ENCODE results near the gene TNF.

Gene TNF

DNA sequence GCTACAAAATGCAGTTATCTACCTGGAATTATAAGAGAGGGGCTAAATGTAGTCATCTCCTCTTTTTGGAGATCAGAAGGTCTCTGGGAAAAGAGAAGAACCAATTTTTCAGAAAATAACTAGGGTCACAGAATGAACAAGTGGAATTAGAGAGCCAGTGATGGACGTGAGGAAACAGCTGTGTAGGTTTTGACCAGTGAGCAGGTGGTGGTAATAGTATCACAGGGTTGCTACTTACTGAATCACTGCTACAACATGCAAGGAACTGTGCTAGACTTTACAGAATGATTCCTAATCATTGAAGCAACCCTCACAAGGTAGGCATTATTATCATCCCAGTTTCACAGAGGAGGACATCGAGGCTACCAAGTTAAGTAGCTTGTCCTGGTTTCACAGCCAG, 30.7 kb upstream of the TNF start:
- no peak for DNase-seq

DNA sequence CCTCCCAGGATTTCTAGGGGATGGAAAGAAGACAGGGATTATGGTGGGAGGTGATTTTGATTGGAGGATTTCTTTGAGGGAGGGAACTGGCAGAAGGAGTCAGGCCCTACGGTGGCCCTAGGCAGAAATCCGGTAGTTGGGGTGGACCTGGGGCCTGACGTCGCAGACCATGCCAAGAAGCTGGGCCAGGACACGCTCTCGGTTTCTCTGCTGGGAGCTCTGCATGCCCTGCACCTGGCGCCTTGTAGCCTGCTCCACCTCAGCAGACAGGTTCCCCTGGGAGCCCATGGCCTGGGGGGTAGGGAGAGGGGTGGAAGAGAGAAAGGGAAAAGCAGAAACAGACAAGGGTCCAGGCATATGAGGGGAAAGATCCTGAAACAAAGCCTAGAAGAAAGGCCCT, 30.1 kb upstream of the TNF start:
- no peak for DNase-seq

DNA sequence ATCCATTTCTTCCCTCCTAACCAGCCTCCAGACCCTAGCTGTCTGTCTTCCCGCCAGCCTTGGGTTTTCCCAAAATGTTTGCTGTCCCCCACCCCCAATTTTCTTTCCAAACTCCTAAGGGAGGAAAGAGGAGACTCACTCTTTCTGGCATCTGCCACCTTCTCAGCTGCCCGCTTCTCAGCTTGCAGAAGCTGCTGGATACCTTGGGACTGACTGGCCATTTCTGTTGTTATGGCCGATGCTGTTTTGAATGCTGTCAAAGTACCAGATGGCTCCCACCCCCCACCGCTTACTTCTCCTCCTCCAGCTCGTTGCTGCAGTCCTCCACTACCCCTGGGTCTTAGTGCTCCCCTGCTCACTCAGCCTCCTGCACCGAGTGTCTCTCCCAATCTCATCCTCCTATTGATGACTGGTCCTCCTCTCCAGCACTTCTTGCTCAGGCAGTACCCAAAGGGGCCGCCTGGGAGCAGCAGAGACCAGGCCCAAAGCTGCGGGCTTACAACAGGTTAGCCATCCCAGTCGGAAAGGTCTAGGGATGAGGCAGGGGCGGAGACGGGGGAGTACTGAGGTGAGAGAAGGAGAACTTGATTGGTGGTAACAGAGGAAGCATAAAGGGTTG, 28.9 kb upstream of the TNF start, which contains the start of gene ATP6V1G2:
Gene ATP6V1G2 (minus strand): TSS at position 270 of the 619 bp plus-strand sequence. CDS start 49 bp downstream, at position 221.
- peak; percentile 52 to 90 (median 78) for DNase-seq

DNA sequence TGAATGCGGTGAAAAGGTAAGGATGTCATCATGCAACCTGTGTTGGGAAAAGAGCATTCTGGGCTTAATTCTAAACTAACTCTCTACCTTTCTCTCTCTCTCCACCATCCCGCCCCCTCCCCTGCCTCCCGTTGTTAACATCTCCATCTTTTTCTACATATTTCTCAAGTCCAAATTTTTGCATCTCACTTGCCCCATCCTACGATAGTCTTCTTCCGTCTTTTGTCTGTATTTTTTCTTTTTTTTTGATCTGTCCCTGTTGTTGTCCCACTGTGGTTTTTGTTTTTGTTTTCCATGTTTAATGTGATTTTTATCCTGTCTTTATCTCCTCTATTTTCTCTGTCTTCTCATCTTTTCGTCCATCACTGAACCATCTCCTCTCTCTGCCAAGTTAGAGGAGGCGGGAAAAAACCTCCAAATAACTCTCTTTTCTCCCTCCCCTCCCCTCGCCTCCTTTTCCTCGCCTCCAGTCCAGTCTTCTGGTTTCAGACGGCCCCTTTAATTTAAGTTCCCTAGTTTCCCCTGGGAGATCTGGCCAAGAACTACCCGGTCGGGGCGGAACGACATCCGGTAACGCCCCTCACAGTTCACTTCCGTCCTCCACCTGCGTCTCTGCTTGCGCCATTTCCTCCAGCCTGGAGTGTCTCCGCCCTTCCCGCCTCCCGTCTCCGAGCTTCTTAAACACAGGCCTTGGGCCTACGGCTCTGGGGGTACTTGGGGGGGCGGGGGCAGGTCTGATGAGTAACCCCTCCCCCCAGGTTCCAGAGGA, 28.2 kb upstream of the TNF start, which contains the start of gene NFKBIL1:
Gene NFKBIL1 (plus strand): TSS at position 651 of the 769 bp plus-strand sequence. CDS start 87 bp downstream, at position 738.
- DNase-seq: peak; percentile 63 to 97 (median 85)

DNA sequence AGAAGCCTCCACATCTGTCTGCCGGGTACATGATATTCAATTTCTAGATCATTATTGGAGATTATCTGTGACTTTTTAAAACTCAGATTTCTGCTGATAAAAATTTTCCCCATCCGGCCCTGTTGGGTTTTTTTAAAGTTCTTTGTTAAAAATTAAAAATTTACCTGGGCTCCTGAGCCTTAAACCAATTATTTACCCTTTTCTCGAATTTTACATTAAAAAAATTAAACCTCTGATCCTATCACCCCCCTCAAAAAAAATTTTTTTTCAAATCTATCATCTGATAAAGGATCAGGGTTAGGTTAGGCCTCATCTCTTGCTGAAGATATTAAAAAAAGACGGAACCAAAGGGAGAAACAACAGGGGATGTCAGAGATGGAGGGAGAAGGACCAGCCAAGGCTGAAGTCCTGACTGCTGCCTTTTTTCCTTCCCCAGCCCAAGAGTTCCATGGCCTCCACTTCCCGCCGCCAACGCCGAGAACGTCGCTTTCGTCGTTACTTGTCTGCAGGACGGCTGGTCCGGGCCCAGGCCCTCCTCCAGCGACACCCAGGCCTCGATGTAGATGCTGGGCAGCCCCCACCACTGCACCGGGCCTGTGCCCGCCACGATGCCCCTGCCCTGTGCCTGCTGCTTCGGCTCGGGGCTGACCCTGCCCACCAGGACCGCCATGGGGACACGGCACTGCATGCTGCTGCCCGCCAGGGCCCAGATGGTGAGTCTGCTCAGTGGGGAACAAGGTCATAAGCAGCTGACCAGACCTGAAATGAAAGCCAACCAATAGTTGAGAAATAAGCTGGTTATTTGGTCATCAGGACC, 27.4 kb upstream of the TNF start:
- no peak for DNase-seq

DNA sequence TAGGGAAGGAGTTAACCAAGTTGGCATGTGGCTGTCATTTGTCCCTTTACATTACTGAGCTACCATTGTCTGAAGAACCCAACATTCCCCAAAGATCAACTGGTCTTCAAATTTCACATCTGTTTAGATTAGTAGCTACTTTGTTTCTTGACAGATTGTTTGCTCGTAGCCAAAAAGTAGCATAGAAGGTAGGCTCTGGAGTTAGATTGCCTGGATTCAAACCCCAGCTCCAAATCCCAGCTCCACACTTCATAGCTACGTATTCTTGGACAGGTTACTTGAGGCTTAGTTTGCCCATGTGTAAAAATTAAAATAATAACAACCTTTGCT, 26.9 kb upstream of the TNF start:
- DNase-seq: no peak

DNA sequence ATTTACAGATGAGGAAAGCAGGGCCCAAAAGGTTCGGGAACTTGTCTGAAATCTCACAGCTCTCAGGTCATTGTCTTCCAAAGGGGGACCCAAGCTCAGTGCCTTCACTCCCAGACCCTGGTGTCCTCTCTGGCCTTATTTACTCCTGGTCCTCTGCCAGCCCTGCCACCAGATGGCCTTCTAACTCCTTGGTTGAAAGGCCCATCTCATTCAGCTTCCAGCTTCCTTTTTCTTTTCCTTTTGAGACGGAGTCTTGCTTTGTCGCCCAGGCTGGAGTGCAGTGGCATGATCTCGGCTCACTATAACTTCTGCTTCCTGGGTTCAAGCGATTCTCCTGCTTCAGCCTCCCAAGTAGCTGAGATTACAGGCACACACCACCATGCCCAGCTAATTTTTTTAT, 24.0 kb upstream of the TNF start:
- peak in 4 of 5 experiments; percentile 49 to 70 (median 57) for DNase-seq

DNA sequence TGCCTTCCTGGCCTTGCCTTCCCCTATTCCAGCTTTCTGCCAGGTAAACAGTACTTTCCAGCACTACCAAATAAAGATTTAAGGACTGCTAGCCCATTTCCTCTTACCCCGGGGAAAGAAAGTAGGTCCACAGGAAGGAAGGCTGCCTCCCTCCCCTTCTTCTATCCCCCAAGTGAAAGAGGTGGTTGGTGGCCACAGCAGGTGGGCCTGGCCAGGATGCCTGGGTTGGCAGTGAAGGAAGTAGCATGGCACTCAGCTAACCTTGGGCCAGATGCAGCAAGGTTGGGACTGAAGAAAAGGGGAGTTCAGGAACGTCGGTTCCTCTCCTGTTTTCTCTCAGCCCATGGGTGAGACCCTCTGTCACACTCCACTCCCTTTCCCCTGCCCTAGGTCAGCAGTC, 19.1 kb upstream of the TNF start:
- DNase-seq: peak in 1 of 5 experiments; percentile 59

DNA sequence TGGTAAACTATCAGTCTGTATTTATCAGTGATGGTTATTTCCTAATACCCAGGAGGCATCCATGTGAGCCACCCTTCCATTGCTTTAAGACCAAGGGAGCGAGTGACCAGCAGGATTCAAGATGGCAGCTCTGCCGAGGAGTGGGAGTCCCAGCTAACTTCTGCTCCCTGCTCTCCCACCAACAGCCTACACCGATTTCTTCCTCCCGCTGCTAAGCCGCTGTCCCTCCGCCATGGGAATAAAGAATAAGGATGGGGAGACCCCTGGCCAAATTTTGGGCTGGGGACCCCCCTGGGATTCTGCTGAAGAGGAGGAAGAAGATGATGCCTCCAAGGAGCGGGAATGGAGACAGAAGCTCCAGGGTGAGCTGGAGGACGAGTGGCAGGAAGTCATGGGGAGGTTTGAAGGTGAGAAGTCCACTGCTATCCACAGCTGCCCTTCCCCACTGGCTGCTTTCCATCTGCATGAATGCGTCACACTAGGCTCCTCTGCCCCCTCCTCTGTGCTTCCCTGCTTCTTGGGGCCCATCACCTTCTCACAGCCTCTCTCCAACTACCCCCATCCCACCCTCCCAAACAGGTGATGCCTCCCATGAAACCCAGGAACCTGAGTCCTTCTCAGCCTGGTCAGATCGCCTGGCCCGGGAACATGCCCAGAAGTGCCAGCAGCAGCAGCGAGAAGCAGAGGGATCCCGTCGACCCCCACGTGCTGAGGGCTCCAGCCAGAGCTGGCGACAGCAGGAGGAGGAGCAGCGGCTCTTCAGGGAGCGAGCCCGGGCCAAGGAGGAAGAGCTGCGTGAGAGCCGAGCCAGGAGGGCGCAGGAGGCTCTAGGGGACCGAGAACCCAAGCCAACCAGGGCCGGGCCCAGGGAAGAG, 17.7 kb upstream of the TNF start:
- no peak for DNase-seq

DNA sequence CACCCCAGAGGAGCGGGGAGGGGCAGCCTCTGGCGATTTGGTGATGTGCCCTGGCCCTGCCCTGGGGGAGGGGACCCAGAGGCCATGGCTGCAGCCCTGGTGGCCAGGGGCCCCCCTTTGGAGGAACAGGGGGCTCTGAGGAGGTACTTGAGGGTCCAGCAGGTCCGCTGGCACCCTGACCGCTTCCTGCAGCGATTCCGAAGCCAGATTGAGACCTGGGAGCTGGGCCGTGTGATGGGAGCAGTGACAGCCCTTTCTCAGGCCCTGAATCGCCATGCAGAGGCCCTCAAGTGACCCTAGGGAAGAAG, 17.1 kb upstream of the TNF start:
- no peak for DNase-seq

DNA sequence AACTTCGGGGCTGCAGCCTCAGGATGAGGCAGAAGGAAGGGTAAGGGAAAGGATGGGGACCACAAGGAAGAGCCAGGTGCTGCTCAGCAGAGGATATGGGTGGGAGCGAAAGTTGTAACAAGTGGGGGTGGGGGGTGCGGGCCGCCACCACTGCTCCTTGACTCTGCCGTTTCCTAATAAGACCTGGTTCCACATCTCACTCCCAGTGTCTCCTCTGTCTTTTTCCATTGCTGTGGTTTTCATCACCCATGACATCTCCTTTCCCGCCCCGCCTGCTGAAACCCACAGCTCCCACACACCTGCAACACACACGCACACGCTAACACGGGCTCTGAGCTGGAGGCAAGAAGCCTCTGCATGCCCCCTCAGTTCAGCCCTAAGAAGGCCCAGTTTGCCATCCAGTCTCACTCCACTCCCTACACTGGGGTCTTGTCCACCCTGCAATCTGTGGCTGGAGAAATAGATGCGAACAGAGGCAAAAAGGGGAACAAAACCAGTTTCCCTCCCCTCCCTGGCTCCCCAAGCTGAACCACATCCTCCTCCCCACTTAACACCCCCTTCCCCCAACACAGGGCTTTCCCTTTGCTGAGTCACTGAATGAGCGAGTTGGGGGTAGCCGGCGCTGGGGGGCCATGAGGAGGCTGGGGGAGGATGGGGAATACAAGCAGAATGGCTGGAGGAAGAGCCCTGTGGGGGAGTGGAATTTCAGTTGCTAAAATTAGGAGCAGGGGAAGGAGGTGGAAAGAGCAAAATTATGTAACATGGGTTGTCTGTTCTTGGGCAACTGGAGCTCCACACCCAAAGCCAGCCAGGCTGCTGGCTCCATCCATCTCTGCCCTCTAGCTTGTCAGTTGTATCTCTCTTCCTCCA, 16.5 kb upstream of the TNF start:
- DNase-seq: peak; percentile 25 to 77 (median 62)

DNA sequence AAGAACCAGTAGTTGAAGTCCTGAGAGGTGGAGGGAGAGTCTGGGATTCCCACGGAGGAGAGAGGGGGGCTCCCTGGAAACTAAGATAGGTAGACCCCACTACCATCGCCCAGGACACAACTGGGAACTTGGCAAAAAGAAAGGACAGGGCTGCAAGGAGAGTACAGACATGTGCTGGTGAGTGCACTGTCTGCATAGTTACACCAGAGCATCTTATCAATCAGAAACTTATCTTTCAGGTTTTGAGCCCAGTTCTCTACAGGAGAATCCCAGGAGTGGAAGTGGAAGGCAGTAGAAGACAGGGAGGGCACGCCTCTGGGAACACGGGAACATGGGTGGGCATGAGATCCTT, 15.8 kb upstream of the TNF start:
- DNase-seq: no peak

DNA sequence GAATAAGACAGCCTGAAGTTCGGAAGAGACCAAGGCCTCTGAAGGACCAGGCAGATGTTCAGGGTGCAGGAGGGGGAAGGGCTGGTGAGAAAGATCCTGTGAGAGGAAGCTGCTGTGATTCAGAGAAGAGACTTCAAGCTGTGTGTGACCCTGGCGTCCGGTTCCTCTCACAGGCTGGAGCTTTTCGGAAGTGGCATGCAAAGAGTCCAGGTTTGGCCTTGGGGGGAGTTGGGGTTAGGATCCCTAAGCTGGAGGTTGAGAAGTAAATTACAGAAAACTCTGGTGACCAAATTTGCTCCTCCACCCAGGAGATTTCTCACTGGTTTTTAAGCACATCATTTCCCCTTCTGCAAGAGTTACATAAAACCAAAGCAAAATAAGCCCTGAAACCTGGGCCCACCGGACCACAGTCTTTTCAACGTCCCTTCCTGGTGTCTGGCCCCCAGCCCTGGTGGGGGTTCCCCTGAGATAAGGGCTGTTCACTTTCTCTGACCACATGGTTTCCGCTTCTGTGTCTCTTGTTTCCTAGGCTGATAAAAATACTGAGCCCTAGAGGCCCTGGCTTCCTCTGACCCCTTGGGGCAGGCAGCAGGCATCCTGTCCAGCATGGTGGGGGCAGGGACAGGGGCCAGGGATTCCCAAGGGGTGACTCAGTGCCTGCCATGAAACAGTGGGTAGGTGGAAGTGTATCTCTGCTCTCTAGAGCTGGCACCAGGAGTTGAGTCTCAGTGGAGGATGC, 15.2 kb upstream of the TNF start:
- peak in 2 of 5 experiments; percentile 41 to 73 for DNase-seq

DNA sequence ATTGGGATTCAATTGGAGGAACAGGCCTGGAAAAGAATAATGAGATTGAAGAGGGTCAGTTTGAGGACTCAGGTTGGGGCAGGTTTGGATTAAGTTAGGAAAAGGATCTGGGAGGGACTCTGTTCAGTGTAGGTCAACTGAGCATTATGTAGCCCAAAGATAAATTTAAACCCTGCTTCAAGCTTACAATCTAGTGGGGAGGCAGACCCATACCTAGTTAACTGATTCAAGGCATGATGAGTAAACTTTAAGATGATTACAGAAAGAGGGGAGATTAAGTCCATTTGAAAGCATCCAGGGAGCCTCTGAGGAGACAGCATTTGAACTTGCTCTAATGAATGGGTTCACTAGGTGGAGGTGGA, 14.7 kb upstream of the TNF start:
- no peak for DNase-seq

DNA sequence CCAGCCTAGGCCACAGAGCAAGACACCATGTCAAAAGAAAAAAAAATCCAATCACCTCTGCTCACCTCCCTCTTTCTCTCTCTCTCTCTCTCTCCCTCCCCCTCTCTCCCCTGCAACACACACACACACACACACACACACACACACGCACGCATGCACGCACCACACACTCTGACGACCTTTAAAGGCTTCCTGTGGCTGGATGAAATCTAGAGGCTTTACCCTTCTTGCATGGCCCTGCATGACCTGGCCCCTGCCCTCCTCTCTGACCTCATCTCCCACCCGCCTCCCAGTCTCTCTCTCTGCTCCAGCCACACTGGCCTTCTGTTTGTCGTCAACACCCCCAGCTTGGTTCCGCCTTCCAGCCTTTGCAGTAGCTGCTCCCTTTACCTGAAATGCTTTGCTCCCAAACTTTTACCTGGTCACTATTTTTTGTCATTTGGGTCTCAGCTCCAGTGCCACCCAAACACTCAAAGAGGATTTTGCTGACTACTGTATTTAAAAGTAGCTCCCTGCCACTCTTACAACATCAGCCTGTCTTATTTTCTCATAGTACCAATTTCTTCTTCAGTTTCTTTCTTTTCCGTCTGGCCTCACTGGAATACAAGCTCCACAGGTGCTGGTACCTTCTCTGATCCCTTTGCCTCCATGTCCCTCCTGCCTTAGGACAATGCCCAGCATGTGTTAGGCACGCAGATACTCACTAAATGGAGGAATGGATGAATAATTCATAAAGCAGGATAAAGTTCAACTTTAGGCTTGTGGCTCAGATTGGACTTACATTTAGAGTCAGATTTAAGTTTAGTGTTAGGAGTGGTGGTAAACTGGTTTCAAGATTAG, 7.6 kb upstream of the TNF start:
- peak in 1 of 5 experiments; percentile 88 for DNase-seq

DNA sequence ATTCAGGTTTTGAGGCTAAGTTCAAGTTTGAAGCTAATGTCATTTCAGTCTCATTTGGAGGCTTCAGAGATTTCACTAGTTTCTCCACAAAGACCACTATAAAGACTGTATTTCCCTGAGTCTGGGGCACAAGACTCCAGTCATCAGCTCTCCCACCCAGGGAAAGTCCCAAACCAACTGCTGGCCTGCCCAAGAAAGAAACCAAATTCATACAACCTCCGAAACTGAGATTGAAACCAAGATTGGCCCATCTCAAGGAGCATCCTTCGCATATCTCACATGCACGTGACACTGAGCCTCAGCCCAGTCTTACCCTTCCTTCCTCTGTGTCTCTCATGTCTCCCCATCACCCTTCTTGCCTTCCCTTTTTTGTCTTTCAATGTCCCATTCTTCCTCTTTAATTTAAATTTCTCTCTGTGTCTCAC, 6.8 kb upstream of the TNF start:
- DNase-seq: peak; percentile 20 to 95 (median 68)

DNA sequence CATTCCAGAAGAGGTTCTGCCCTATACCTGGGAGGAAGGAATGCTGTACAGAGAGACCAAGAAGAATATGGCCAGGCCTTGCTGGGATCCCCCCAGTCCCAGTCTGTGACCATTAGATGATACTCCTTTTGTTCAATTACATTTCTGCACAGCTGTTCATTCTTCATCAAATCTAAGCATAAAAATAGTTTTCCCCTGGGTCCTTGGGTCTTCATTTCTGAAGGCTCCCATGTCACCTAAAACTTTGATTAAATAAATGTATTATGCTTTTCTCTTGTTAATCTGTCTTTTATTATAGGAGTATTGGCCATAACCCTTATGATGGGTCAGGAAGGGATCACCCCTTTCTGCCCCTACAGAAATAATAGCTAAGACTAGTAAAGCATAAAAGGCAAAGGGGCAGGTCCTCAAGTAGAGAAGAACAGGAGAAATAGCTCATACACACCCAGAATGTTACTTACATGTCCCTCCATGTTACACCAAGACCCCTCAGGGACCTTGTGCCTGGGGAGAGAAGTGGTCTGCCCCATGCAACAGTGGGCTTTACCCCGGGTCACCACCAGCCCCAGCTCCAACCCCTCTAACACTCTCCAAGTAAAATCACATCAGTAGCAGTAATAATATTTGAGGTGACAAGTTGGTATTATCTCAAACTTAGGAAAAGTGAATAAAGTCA, 5.4 kb upstream of the TNF start:
- DNase-seq: no peak

DNA sequence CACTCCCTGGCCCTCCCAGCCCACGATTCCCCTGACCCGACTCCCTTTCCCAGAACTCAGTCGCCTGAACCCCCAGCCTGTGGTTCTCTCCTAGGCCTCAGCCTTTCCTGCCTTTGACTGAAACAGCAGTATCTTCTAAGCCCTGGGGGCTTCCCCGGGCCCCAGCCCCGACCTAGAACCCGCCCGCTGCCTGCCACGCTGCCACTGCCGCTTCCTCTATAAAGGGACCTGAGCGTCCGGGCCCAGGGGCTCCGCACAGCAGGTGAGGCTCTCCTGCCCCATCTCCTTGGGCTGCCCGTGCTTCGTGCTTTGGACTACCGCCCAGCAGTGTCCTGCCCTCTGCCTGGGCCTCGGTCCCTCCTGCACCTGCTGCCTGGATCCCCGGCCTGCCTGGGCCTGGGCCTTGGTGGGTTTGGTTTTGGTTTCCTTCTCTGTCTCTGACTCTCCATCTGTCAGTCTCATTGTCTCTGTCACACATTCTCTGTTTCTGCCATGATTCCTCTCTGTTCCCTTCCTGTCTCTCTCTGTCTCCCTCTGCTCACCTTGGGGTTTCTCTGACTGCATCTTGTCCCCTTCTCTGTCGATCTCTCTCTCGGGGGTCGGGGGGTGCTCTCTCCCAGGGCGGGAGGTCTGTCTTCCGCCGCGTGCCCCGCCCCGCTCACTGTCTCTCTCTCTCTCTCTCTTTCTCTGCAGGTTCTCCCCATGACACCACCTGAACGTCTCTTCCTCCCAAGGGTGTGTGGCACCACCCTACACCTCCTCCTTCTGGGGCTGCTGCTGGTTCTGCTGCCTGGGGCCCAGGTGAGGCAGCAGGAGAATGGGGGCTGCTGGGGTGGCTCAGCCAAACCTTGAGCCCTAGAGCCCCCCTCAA, 3.1 kb upstream of the TNF start, which contains the start of gene LTA:
Gene LTA (plus strand): TSS at position 249 of the 871 bp plus-strand sequence. CDS start 454 bp downstream, at position 703.
- peak; percentile 56 to 78 (median 74) for DNase-seq
